ENCODE results near the gene SPSB1.
"Not testable (repeated sequence)": the region's sequence is repeated elsewhere in the genome, so short reads cannot be mapped to it uniquely, and the experiment has no call there.

SPSB1 gene

DNA sequence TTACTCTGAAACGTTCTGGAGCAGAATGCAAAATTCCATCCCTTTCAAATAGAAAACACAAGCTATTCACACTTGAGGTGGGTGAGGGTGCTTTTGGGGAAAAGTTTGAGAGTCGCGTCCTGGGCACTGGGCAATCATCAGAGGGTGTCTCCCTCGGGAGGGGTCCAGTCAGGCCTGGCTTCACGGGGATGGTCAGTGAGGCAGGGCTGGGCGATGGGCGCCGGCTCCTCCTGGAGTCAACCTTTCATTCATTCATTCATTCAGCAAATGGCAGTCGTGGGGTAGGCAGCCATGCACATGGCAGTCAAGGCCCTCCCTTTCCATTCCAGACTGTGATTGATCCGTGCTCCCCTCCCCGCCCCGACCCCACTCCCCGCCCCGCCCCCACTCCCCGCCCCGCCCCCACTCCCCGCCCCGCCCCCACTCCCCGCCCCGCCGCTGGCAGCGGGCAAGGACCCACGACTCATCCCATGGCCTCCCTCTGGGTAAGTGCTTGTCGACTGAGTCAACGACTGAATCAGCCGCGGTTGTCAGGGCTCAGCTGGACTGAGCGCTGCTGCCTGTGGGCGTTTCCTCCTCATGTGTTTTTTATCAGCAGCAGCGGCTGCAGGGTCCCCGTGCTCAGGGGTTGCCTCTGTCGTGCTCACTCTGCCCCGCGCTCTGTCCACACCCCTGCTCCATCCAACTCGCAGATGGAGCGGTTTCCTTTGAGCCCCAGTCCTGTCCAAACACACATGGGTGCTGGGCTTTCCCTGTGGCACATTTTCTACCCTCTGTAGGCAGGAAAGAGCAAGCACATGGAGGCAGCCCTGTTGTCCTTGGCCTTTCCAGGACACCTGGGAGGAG, 12.5 kb upstream of the SPSB1 start:
- no peak for DNase-seq

DNA sequence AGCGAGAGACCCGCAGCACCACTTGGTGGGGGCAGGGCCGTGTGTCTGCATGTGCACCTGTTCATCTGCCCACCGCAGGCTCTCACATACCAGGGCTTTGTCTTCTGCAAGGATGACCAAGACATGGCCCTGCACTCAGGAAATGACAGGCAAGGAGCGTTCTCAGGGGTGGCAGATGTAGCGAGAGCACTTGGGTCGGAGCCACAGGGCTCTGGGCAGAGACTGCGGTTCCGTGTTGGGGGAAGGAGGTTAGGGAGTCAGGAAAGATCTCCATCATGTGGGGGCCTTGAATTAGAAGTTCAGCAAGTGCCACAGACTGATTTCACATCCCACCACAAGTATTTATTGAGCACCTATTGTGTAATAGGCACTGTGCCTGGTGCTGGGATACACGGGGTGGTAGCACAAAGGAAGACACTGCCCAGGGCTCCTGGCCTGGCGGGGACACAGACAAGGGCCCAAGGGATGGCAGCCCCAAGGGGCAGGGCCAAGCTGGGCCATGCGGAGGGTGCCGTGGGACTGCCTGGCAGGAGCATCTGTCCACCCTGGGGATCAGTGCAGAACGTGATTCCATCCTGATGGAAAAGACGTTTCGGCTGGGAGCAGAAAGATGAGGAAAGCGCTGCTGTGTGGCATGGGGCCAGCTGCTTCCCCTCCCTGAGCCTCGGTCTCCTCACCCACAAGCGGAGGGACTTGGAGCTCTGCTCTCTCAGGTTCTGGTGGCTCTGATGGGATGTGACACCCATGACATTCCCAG, 11.4 kb upstream of the SPSB1 start:
- DNase-seq: no peak

DNA sequence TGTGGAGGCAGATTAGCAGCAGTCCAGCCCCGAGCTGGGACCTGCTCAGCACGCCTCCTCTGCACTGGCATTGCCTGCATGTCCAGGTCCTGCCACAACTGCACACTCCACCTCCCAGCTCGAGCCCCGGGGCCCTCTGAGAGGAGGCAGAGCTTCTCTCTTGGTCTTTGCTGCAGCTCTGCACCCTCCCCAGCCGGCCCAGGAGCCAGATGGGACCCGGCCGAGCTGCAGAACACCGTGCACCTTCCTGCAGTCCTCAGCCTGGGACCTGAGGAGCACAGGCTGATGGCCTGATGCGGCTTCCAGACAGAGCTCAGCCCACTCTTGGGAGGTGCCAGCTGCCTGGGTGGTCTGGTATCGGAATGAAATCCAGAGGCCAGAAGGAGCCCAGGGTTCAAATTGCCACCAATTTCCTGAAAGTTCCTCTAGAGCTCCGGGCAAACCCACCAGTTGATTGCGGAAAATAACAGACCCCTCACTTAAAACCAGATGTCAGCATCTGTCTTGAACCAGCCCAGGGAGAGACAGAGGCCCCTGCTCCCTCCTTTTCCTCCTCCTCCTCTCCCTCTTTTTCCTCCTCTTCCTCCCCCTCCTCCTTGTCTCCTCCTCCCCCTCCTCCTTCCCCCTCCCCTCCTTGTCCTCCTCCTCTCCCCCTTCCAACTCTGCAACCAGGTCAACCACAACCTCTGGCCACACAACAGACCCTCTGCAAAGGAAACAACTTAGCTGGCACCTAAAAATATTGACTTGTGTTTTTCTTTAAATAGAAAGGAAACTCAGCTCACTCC, 10.6 kb upstream of the SPSB1 start:
- no peak for DNase-seq

DNA sequence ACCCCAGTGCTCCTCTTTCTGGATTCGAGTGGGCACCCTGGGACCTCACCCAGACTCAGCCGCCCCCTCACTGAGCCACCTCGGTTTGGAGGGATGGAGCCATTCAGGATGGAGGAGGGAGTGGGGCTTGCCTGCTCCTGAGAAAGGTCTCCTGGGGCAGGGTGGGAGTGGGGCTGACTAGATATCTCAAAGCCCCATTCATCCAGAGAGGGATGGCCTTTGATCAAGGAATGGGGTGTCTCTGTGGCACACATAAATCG, 10.1 kb upstream of the SPSB1 start:
- DNase-seq: no peak

DNA sequence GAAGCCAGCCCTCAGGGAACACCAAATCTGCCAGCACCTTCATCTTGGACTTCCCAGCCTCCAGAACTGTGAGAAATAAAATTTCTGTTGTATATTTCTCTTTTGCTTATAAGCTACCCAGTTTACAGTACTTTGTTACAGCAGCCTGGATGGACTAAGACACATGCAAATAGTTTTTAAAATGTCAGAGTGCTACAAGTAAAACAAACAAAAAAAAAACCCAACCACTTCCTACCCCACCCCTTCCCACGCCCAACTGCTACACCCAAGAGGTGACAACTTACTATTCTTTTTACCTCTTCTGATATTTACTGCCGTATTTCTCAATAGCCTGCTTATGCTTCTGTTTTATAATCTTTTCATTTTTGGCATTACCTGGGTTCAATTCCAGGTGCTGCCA, 8.6 kb upstream of the SPSB1 start:
- no peak for DNase-seq

DNA sequence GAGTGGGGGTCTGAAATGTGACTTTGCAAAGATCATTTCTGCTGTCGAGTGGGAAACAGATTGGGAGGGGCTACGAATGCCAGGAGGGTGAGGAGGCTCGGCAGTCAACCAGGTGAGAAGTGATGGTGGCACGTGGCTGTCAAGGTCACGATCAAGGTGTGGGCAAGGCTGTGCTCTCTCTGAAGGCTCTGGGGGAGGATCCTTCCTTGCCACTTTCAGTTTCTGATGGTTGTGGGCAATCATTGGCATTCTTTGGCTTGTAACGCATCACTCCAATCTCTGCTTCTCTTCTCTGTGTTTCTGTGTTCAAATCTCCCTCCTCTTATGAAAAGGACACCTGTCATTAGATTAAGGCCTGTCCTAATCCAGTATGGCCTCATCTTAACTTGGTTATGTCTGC, 6.1 kb upstream of the SPSB1 start:
- no peak for DNase-seq

DNA sequence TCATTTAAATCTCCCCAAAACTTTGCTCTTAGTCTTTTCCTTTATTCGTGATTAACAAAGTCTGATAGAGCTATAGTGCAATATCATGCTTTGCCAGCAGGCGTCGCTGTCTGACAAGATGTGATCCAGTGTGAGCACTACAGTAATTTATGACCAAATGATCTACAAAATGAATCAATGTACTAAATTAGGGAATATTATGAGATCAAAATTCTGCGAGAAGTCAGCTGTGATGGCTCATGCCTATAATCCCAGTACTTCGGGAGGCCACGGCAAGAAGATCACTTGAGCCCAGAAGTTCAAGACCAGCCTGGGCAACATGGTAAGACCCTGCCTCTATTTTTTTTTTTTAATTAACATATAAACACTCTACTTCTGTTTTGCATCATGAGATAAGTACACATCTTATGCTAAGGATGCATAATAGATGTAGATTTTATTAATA, 3.6 kb upstream of the SPSB1 start:
- DNase-seq: peak; percentile 17

DNA sequence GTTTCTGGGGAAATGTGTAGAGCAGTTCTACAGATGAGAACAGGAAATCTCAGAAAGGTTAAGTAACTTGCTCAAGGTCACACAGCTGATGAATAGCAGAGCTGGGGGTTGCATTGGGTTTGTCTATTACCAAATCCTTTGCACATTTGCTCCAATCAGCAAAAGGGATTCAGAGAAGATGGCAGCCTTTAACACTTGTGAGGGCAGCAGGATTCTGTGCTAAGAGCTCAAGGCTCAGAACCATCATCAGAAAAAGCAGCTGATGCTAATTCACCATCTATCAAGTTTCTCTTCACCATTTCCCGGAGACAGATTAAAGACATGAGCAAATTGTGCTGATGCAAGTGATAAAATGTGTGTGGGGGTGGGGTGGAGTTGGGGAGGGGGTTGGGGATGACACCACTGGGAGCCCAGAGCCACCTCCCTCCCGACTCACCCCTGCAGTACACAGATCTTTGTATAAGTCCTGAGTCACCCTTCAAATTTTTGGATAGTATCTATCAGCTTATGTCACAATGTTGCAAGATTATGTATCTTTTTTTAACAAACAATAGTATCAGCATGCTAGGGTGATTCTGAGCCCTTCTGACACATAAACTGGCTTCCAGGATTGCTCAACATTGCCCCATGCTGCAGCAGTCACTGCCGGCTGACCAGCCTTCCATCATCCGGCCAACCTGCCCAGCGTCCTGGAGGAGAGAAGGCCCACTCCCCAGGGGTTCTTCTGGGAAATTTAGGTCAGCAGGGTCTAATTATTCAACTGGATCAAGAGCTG, 2.8 kb upstream of the SPSB1 start:
- no peak for DNase-seq

DNA sequence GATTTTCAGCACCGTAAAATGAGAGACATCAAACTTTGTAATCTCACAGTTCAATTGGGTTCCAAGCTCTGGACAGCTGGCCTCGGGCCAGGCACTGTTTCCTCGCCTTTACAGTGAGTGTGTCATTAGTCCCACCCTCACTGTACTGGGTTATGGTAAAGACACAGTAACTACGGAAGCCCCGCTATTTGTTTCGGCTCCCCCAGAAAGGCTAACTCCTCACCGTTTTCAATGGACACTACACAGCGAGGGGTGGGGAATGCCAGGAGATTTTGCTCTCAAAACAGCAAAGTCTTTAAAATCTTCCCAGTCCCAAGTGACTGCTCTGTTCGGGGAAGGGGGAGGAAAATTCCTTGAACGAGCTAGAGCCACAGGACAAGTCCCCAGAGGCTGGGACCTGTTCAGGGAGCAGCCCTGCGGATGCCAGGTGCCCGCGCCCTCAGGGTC, 757 bp upstream of the SPSB1 start:
- DNase-seq: no peak

DNA sequence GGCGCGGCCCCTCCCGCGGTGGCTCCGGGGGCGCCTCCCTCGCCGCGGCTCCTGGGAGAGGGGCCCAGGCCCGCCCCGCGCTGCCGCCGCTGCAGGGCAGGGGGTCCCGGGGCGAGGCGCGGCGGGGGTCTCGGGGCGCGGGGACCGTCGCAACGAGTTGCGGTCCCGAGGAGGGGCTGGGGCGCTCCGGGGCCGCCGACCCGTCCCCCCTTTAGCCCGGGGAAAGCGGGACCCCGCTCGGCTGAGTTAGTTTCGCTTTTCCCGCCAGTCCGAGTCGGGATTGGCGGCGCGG, 493 bp downstream of the SPSB1 start:
- no peak for DNase-seq

DNA sequence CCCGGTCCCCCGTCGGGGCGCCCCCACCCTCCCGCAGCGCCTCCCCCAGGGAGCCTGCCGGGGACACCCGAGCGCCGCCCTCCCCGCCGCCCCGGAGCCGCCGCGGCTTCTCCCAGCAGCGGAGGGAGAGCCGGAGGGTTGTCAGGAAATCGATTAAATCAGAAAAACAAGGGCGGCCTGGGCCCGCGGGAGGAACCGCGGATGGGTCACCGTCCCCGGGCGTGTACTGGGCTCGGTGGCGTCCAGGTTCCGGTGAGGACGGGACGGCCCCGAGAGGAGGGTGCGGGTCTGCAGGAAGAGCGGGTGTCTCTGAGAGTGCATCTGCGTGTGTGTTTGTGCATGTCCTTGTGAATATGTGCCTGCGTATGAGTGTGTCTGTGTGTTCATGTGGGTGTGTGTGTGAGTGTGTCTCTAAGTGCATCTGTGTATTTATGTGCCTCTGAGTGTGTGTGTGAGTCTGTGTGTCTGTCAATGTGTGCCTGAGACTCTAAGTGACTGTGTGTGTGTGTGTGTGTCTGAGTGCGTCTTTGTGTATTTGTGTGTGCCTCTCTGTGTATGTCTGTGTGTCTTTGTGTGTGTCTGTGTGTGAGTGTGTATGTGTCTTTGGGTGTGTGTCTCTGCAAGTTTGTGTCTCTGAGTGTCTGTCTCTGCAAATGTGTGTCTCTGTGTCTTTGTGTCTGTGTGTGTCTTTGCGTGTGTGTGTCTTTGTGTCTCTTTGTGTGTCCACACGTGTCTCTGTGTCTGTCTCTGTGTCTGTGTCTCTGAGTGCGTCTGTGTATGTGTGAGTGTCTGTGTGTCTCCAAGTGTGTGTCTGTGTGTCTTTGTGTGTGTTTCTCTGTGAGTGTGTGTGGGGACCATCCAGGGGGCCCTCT, 1.1 kb downstream of the SPSB1 start:
- DNase-seq: no peak

DNA sequence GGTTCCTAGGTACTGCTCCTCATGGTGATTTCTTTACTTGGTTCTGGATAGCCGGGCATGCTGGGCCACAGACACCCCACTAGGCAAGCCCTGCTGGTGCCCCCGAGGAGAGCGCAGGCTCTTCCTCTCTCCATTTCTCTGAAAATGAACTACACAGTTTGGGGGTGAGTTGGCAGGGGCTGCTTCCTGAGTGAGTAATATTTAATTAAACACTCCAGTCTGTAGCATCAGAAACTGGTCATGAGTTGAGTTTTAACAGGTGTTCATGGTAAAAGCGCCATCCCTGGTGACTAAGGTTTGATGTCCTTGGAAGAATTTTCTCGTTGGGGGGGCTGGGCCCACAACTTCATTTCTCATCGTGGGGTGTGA, 1.7 kb downstream of the SPSB1 start:
- DNase-seq: no peak

DNA sequence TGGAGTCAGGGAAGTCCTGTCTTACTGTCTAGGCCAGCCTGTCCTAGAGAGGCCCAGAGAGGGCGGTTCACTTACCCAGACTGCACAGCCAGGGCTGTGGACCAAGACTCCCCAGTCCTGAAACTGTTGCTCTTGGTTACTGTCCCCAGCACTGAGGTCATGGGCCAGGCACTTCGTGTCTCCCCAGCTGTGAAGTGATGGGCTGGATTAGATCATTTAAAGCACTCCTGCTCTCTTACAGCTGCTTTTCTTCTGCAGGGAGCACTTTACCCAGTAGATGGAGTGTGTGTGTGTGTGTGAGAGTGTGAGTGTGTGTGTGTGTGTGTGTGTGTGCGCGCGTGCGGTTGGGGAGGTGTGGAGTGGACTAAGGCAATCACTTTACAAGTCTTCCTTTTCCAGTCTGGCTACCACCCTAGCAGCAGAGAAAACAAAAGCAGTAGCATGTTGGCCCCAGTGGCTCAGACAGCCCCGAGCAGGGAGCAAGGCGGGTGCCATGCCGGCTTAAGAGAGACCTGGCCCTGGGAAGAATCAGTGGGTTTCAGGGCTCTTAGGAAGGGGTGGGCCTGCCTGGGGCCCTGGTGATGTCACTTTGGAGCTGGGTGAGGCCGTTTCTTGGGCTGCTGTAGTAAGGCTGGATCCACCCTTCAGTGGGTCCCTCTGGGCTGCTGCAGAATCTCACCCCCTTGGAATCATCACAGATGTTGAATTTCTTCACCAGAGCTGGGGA, 2.4 kb downstream of the SPSB1 start:
- DNase-seq: no peak

DNA sequence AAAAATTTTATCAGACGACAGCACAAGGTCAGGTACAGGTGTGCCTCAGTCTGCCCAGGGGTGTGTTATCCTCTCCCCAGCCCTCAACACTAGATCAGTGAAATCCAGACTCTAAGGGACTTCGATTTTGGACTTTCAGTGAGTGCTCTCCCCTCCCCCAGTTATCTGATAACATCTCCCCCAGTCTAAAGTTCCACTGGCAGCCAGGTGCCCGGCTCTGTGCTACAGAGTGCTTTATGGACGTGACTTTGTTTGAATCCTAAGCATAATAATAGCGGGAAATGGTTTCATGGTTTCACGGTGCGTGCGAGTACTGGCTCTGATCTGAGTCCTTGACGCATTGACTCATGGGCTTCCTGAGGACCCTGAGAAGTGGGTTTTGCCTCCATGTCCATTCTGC, 3.2 kb downstream of the SPSB1 start:
- no peak for DNase-seq

DNA sequence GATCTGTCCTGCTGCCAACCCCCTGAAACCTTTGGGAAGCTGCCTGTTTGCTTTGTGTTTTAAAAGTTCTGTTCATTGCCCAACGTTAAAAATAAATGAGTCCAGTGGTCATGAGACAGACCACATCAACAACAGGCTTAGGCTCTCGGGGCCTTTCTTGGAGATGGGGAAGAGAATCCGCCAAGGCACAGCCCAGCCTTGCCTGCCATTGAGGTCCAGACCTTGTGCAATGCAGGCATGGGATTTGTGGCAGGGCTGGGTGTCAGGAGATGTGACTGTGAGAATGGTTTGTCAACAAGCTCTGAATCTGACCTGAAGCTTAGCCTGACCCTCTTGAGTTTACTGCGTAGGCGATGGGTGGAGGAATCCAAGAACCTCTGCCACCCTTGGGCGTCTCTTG, 4.2 kb downstream of the SPSB1 start:
- no peak for DNase-seq

DNA sequence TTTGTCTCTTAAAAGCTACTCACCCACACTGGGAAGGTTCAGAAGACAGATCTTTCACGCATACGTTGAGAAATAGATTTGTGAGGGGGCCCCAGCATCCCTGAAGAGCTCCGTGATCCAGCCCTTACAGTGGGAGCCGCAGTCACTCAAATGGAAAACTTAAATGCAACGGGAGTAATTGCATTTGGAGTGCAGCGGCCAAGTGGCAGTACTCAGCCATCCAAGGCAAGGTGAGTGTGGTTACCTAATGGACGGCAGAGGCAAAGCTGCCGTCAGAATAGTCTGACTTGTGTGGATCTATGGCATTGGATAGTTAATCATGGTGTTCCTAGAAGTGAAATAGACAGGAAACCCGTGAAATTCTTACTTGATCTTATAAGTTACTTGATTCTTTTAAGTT, 5.1 kb downstream of the SPSB1 start:
- no peak for DNase-seq

DNA sequence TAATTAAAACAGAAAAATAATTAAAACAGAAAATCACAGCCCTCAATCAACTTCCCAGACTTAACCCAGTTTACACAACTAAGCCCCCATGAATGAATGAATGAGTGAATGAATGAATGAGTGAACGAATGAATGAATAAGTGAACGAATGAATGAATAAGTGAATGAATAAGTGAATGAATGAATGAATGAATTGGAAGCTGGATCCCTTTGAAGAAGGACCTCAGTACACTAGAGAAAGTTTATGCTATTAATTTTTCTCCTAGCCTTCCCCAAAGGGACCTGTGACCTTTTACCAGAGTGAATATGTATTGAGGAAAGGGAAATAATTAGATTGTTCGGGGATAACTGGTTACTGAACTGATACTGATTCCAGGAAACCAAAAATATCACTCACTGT, 5.6 kb downstream of the SPSB1 start:
- no peak for DNase-seq

DNA sequence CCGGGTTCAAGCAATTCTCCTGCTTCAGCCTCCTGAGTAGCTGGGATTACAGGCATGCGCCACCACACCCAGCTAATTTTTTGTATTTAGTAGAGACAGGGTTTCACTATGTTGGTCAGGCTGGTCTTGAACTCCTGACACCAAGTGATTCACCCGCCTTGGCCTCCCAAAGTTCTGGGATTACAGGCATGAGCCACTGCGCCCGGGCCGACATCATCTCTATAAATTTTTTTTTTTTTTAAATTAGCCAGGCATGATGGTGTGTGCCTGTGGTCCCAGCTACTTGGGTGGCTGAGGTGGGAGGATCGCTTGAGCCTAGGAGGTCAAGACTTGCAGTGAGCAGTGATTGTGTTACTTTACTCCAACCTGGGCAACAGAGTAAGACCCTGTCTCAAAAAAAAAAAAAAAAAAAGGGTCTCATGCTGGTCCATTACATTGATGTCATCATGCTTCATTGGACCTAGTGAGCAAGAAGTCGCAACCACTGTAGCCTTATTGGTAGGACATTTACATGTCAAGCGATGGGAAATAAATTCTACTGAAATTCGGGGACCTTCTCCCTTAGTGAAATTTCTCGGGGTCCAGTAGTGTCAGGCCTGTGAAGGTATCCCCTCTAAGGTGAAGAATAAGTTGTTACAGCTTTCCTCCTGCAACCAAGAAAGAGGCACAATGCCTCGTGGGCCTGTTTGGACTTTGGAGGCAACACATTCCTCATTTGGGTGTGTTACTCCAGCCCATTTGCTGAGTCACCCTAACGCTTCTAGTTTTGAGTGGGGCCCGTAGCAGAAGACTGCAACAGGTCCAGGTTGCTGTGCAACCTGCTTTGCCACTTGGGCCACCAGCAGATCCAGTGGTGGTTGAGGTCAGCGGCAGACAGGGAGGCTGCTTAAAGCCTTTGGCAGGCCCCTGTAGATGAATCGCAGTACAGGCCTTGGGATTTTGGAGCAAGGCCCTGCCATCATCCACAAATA, 7.2 kb downstream of the SPSB1 start:
- DNase-seq: not testable (repeated sequence)

DNA sequence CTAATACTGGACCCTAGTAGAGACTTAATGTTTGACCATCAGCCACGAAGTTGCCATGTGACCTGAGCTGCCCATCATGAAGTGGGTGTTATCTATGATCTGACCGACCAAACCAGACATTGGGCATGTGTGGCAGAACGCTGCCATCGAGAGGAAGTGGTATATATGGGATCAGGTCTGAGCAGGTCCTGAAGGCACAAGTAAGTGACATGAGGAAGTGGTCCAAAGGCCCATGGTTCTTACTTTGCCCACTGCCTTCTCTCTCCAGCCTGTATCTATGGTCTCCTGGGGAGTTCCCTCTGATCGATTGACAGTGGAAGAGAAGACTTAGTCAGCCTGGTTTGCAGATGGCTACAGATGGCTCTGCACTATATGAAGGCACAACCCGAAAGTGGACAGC, 7.9 kb downstream of the SPSB1 start:
- DNase-seq: no peak
